ENCODE measurements around the gene CHTF18.

- TF ChIP-seq CTCF (IDR thresholded peaks at IDR 0.05) (no peak), POLR2AphosphoS5 (IDR thresholded peaks at IDR 0.05) (no peak), POLR2A (IDR thresholded peaks at IDR 0.05) (no peak), EP300 (IDR thresholded peaks at IDR 0.05) (no peak)
These were observed 45.0 kb downstream of the CHTF18 start for GRCh38 chr16:833411-833810.
